Lung (tissue), 12 donors: Measurements from ENCODE around the gene PET100. TPM values are rescaled to one million over a fixed set of nuclear protein-coding genes. Genes with fewer than 3 reads are reported as not detected.

ENCODE experiments used
- ATAC-seq: fragments of 200-7000 bp; cut with Tn5 transposase; one replicate; pipeline ENCODE4 v1.9.1; 2020; ENCODE audit warnings: moderate number of reproducible peaks; ENCODE audit not compliant: insufficient read depth, low FRiP score
- DNase-seq, 3 donors: peaks; one replicate each; pipeline ENCODE4 v3.0.0-alpha.2; 2013 to 2017
- H3K27ac ChIP-seq, 2 donors: one replicate each; pipeline ENCODE4 v1.5.1; 2013; ENCODE audit warnings: mild to moderate bottlenecking in 2 of 2, moderate library complexity in 2 of 2, control low read depth in 1 of 2, inconsistent platforms in 1 of 2, low read depth in 1 of 2, low read length in 1 of 2
- H3K27me3 ChIP-seq, 3 donors: one replicate each; pipeline ENCODE4 v1.5.1; 2013; ENCODE audit warnings: low read length in 2 of 3; ENCODE audit not compliant: control insufficient read depth in 3 of 3, insufficient read depth in 3 of 3
- H3K36me3 ChIP-seq, 4 donors: one replicate each; pipeline ENCODE4 v1.5.1; 2013; ENCODE audit warnings: low read length in 4 of 4, mild to moderate bottlenecking in 1 of 4, moderate library complexity in 1 of 4; ENCODE audit not compliant: control insufficient read depth in 4 of 4, insufficient read depth in 4 of 4
- H3K4me1 ChIP-seq, 5 donors: one replicate each; pipeline ENCODE4 v1.5.1; 2013; ENCODE audit warnings: low read length in 5 of 5, mild to moderate bottlenecking in 2 of 5, moderate library complexity in 1 of 5; ENCODE audit not compliant: control insufficient read depth in 5 of 5, insufficient read depth in 5 of 5
- H3K4me3 ChIP-seq: one replicate; pipeline ENCODE4 v1.5.1; 2013; ENCODE audit warnings: mild to moderate bottlenecking, control low read depth, moderate library complexity
- H3K9ac ChIP-seq, 2 donors: one replicate each; pipeline ENCODE4 v1.5.1; 2013; ENCODE audit warnings: low read length in 2 of 2, control low read depth in 1 of 2; ENCODE audit not compliant: insufficient read depth in 1 of 2
- H3K9me3 ChIP-seq, 4 donors: one replicate each; pipeline ENCODE4 v1.5.1; 2013; ENCODE audit warnings: low read length in 3 of 4, mild to moderate bottlenecking in 1 of 4, moderate library complexity in 1 of 4; ENCODE audit not compliant: control insufficient read depth in 4 of 4, insufficient read depth in 3 of 4
- CTCF ChIP-seq: IDR thresholded peaks from 2 replicates; pipeline ENCODE4 v1.5.1; 2012; ENCODE audit warnings: mild to moderate bottlenecking; ENCODE audit errors: control extremely low read depth, extremely low read depth
- WGBS, 2 donors: extraction: QIAGEN DNeasy Blood & Tissue Kit; methylation state at CpG; one replicate each; pipeline ENCODE4 v1.1.7; 2013; 5-methylcytosine and 5-hydroxymethylcytosine counted together
- polyA plus RNA-seq, 2 donors: library from polyadenylated mRNA; stranded (reverse); fragments of 200-250 nt; gene quantifications; one replicate each; pipeline ENCODE4 v1.2.1, GENCODE V29; 2013
- total RNA-seq, 2 donors: library from RNA; depleted of rRNA in 1 of 2; stranded (reverse); fragments of >200 nt in 1 of 2; gene quantifications; one replicate each; pipeline ENCODE4 v1.2.1, GENCODE V29; 2014 to 2021
- donor health status: control.
- donor health status: control.
- donor health status: Bipolar disorder and iron deficiency.
- donor health status: healthy.
- donor health status: DM: yes; HTN: yes; CAD: no.

The PET100 gene
- total and polyA plus RNA-seq, 4 donors = 26.9 to 383 (median 88.1) TPM

- H3K4me1 ChIP-seq = peaks cover 0 to 16% (median 0%) of the 10 kb centered on the region in 5 donors
- no peak for TF ChIP-seq CTCF
- DNase-seq (no peak), ATAC-seq (no peak)
- no peak overlapping the region for H3K9ac ChIP-seq
- H3K4me3 ChIP-seq = no peak overlapping the region
- peaks cover 0 to 10% (median 3%) of the 10 kb centered on the region in 4 donors for H3K36me3 ChIP-seq
- 73 to 87% methylated on average over 12 of the region's 12 CpGs for WGBS, 2 donors
- no peak overlapping the region for H3K27ac ChIP-seq
- peaks cover 0 to 2% (median 0%) of the 10 kb centered on the region in 4 donors for H3K9me3 ChIP-seq
- H3K27me3 ChIP-seq = peaks cover 0 to 3% (median 0%) of the 10 kb centered on the region in 3 donors
Observed at GRCh38 chr19:7638802-7639465, 9.3 kb downstream of the PET100 start.

- WGBS, 2 donors = 93 to 96% methylated on average over 13 of the region's 13 CpGs
Observed at GRCh38 chr19:7639863-7640348, 10.3 kb downstream of the PET100 start.

GRCh38 chr19:7640803-7641202 is 11.2 kb downstream of the PET100 start:
- WGBS, 2 donors = 93 to 96% methylated on average over 11 of the region's 11 CpGs
- Histone ChIP-seq H3K4me3 (no peak overlapping the region), H3K9me3 (peaks cover 0 to 2% (median 0%) of the 10 kb centered on the region in 4 donors), H3K4me1 (peaks cover 0 to 16% (median 0%) of the 10 kb centered on the region in 5 donors), H3K36me3 (peaks cover 0 to 12% (median 3%) of the 10 kb centered on the region in 4 donors), H3K9ac (no peak overlapping the region), H3K27ac (no peak overlapping the region), H3K27me3 (peaks cover 0 to 3% (median 0%) of the 10 kb centered on the region in 3 donors)
- no peak for ATAC-seq
- no peak for DNase-seq
- TF ChIP-seq CTCF = no peak

More at GRCh38 chr19:7639863-7640348, 10.3 kb downstream of the PET100 start:
- Histone ChIP-seq H3K9ac (no peak overlapping the region), H3K4me3 (no peak overlapping the region), H3K4me1 (peaks cover 0 to 16% (median 0%) of the 10 kb centered on the region in 5 donors), H3K27me3 (peaks cover 0 to 3% (median 0%) of the 10 kb centered on the region in 3 donors), H3K36me3 (peaks cover 0 to 10% (median 3%) of the 10 kb centered on the region in 4 donors), H3K27ac (no peak overlapping the region), H3K9me3 (peaks cover 0 to 2% (median 0%) of the 10 kb centered on the region in 4 donors)
- no peak for ATAC-seq
- no peak for TF ChIP-seq CTCF
- DNase-seq = no peak
